Naive B cell (primary cell): ENCODE measurements around the gene LORICRIN. TPM values are rescaled to one million over a fixed set of nuclear protein-coding genes. Genes with fewer than 3 reads are reported as not detected.

Source experiments
- ATAC-seq, 2 donors: fragments of 150-1000 bp; cut with Tn5 transposase; 2 replicates each; pipeline ENCODE4 v1.10.0; 2021; ENCODE audit warnings: low read depth in 2 of 2, mild to moderate bottlenecking in 2 of 2, moderate library complexity in 2 of 2
- DNase-seq: peaks from one replicate; pipeline ENCODE4 v3.0.0; 2022
- H3K27ac Mint-ChIP-seq, 6 donors: one replicate each; pipeline ENCODE4 v1.8.0; 2020 to 2022; ENCODE audit warnings: mild to moderate bottlenecking in 6 of 6, mixed read lengths in 6 of 6, moderate library complexity in 5 of 6, inconsistent platforms in 2 of 6
- H3K27me3 Mint-ChIP-seq, 3 donors: one replicate each; pipeline ENCODE4 v1.8.0; 2021 to 2022; ENCODE audit warnings: mixed read lengths in 3 of 3, mild to moderate bottlenecking in 1 of 3
- H3K36me3 Mint-ChIP-seq, 2 donors: one replicate each; pipeline ENCODE4 v1.8.0; 2020 to 2022; ENCODE audit warnings: mixed read lengths in 2 of 2, inconsistent platforms in 1 of 2, mild to moderate bottlenecking in 1 of 2
- H3K4me1 Mint-ChIP-seq, 3 donors: one replicate each; pipeline ENCODE4 v1.8.0; 2020 to 2022; ENCODE audit warnings: mixed read lengths in 3 of 3, inconsistent platforms in 1 of 3, mild to moderate bottlenecking in 1 of 3, moderate library complexity in 1 of 3
- H3K4me3 Mint-ChIP-seq, 8 donors: one replicate each; pipeline ENCODE4 v1.8.0; 2020 to 2022; ENCODE audit warnings: mild to moderate bottlenecking in 8 of 8, mixed read lengths in 8 of 8, moderate library complexity in 8 of 8, inconsistent platforms in 2 of 8
- H3K9me3 Mint-ChIP-seq, 7 donors: one replicate each; pipeline ENCODE4 v1.8.0; 2020 to 2022; ENCODE audit warnings: mixed read lengths in 7 of 7, mild to moderate bottlenecking in 5 of 7, inconsistent platforms in 2 of 7, moderate library complexity in 1 of 7
- polyA plus RNA-seq, 6 donors: library from polyadenylated mRNA; unstranded; fragments of 300-500 nt; fragmentation: Illumina TruSeq; gene quantifications; one replicate each; pipeline ENCODE4 v1.2.3, GENCODE V29; 2021; ENCODE audit warnings: low read depth in 6 of 6

LORICRIN gene
- polyA plus RNA-seq, 6 donors from 2014 or later = not detected

- Mint-ChIP-seq H3K36me3 (no peaks in the 10 kb centered on the region), H3K4me1 (peaks cover 0 to 6% (median 0%) of the 10 kb centered on the region in 3 donors), H3K27ac (no peak overlapping the region), H3K4me3 (no peak overlapping the region), H3K27me3 (peaks cover 12 to 53% (median 19%) of the 10 kb centered on the region in 3 donors), H3K9me3 (peaks cover 0 to 6% (median 0%) of the 10 kb centered on the region in 7 donors)
- ATAC-seq (no peak), DNase-seq (no peak)
These were observed 5.8 kb upstream of the LORICRIN start for GRCh38 chr1:153253693-153254092.

GRCh38 chr1:153260585-153261280 is 1.2 kb downstream of the LORICRIN start:
- DNase-seq (peak; percentile 12), ATAC-seq (peak; percentile 15 to 32)
- Mint-ChIP-seq H3K36me3 (no peaks in the 10 kb centered on the region), H3K9me3 (peaks cover 0 to 6% (median 0%) of the 10 kb centered on the region in 7 donors), H3K27me3 (peaks cover under 1 to 58% (median 15%) of the 10 kb centered on the region in 3 donors), H3K27ac (peak overlapping the region in 4 of 6 donors; percentile 1 to 66 (median 49)), H3K4me1 (peaks cover 18 to 31% (median 24%) of the 10 kb centered on the region in 3 donors), H3K4me3 (peak overlapping the region; percentile 72 to 95 (median 86))

GRCh38 chr1:153261281-153262069 is 2.0 kb downstream of the LORICRIN start:
- Mint-ChIP-seq H3K36me3 (no peaks in the 10 kb centered on the region), H3K27ac (peak overlapping the region in 3 of 6 donors; percentile 14 to 89 (median 83)), H3K4me1 (peaks cover 18 to 31% (median 24%) of the 10 kb centered on the region in 3 donors), H3K27me3 (peaks cover 8 to 64% (median 20%) of the 10 kb centered on the region in 3 donors), H3K9me3 (peaks cover 0 to 6% (median 0%) of the 10 kb centered on the region in 7 donors), H3K4me3 (peak overlapping the region; percentile 74 to 87 (median 83))
- DNase-seq = peak; percentile 23
- peak; percentile 45 to 50 for ATAC-seq

GRCh38 chr1:153262070-153262366 is 2.5 kb downstream of the LORICRIN start:
- DNase-seq (no peak), ATAC-seq (no peak)
- Mint-ChIP-seq H3K36me3 (no peaks in the 10 kb centered on the region), H3K27me3 (peaks cover 10 to 69% (median 21%) of the 10 kb centered on the region in 3 donors), H3K27ac (peak overlapping the region in 4 of 6 donors; percentile 14 to 89 (median 81)), H3K4me1 (peaks cover 18 to 31% (median 24%) of the 10 kb centered on the region in 3 donors), H3K9me3 (peaks cover 0 to 10% (median 0%) of the 10 kb centered on the region in 7 donors), H3K4me3 (peak overlapping the region; percentile 69 to 87 (median 82))

GRCh38 chr1:153262462-153263157 is 3.1 kb downstream of the LORICRIN start:
- H3K36me3 Mint-ChIP-seq = no peaks in the 10 kb centered on the region
- peaks cover 14 to 75% (median 25%) of the 10 kb centered on the region in 3 donors for H3K27me3 Mint-ChIP-seq
- peaks cover 18 to 31% (median 24%) of the 10 kb centered on the region in 3 donors for H3K4me1 Mint-ChIP-seq
- peak; percentile 74 to 75 for ATAC-seq
- peak overlapping the region in 5 of 6 donors; percentile 14 to 89 (median 79) for H3K27ac Mint-ChIP-seq
- peak overlapping the region; percentile 54 to 86 (median 78) for H3K4me3 Mint-ChIP-seq
- peaks cover 0 to 11% (median 0%) of the 10 kb centered on the region in 7 donors for H3K9me3 Mint-ChIP-seq
- DNase-seq = peak; percentile 33

- DNase-seq (no peak), ATAC-seq (no peak)
- Mint-ChIP-seq H3K27ac (no peak overlapping the region), H3K9me3 (peaks cover 0 to 13% (median 0%) of the 10 kb centered on the region in 7 donors), H3K4me1 (peaks cover 15 to 22% (median 20%) of the 10 kb centered on the region in 3 donors), H3K36me3 (no peaks in the 10 kb centered on the region), H3K4me3 (no peak overlapping the region), H3K27me3 (peaks cover 33 to 78% (median 33%) of the 10 kb centered on the region in 3 donors)
These were observed 6.0 kb downstream of the LORICRIN start for GRCh38 chr1:153265457-153265856.

- no peak for ATAC-seq
- Mint-ChIP-seq H3K4me3 (no peak overlapping the region), H3K9me3 (peaks cover 0 to 6% (median 0%) of the 10 kb centered on the region in 7 donors)
These were observed 12.2 kb downstream of the LORICRIN start for GRCh38 chr1:153271711-153272110.

GRCh38 chr1:153272186-153272585 is 12.7 kb downstream of the LORICRIN start:
- peaks cover 0 to 3% (median 0%) of the 10 kb centered on the region in 7 donors for H3K9me3 Mint-ChIP-seq
- no peak overlapping the region for H3K27ac Mint-ChIP-seq
- ATAC-seq (no peak), DNase-seq (no peak)
- H3K36me3 Mint-ChIP-seq = no peaks in the 10 kb centered on the region
- peaks cover 17 to 66% (median 54%) of the 10 kb centered on the region in 3 donors for H3K27me3 Mint-ChIP-seq
- no peak overlapping the region for H3K4me3 Mint-ChIP-seq
- no peaks in the 10 kb centered on the region for H3K4me1 Mint-ChIP-seq

More at GRCh38 chr1:153271711-153272110, 12.2 kb downstream of the LORICRIN start:
- no peak for DNase-seq
- no peak overlapping the region for H3K27ac Mint-ChIP-seq
- H3K27me3 Mint-ChIP-seq = peaks cover 17 to 66% (median 50%) of the 10 kb centered on the region in 3 donors
- no peaks in the 10 kb centered on the region for H3K4me1 Mint-ChIP-seq
- no peaks in the 10 kb centered on the region for H3K36me3 Mint-ChIP-seq

GRCh38 chr1:153277852-153278251 is 18.4 kb downstream of the LORICRIN start:
- H3K36me3 Mint-ChIP-seq = no peaks in the 10 kb centered on the region
- H3K27ac Mint-ChIP-seq = no peak overlapping the region
- H3K4me3 Mint-ChIP-seq = no peak overlapping the region
- H3K27me3 Mint-ChIP-seq = peaks cover 27 to 52% (median 35%) of the 10 kb centered on the region in 3 donors
- H3K9me3 Mint-ChIP-seq = no peaks in the 10 kb centered on the region
- ATAC-seq (peak; percentile 68 to 76), DNase-seq (peak; percentile 18)
- H3K4me1 Mint-ChIP-seq = no peaks in the 10 kb centered on the region

- DNase-seq (no peak), ATAC-seq (no peak)
- peaks cover 17 to 36% (median 30%) of the 10 kb centered on the region in 3 donors for H3K4me1 Mint-ChIP-seq
- no peaks in the 10 kb centered on the region for H3K9me3 Mint-ChIP-seq
- peaks cover under 1 to 13% (median 4%) of the 10 kb centered on the region in 3 donors for H3K27me3 Mint-ChIP-seq
- H3K4me3 Mint-ChIP-seq = no peak overlapping the region
- no peak overlapping the region for H3K27ac Mint-ChIP-seq
- H3K36me3 Mint-ChIP-seq = no peaks in the 10 kb centered on the region
These were observed 29.3 kb downstream of the LORICRIN start for GRCh38 chr1:153288634-153289275.

GRCh38 chr1:153291514-153291913 is 32.0 kb downstream of the LORICRIN start:
- Mint-ChIP-seq H3K4me3 (peak overlapping the region in 1 of 8 donors; percentile 7), H3K4me1 (peaks cover 40 to 63% (median 53%) of the 10 kb centered on the region in 3 donors), H3K9me3 (peaks cover 0 to 2% (median 0%) of the 10 kb centered on the region in 7 donors), H3K36me3 (no peaks in the 10 kb centered on the region), H3K27ac (peak overlapping the region in 2 of 6 donors; percentile 11 to 31), H3K27me3 (peaks cover 0 to 13% (median 4%) of the 10 kb centered on the region in 3 donors)
- ATAC-seq = no peak
- no peak for DNase-seq

- ATAC-seq = no peak
- Mint-ChIP-seq H3K27me3 (peaks cover 0 to 13% (median 4%) of the 10 kb centered on the region in 3 donors), H3K36me3 (no peaks in the 10 kb centered on the region), H3K4me3 (peak overlapping the region in 6 of 8 donors; percentile 32 to 63 (median 53)), H3K27ac (peak overlapping the region in 3 of 6 donors; percentile 31 to 89 (median 59)), H3K4me1 (peaks cover 46 to 70% (median 59%) of the 10 kb centered on the region in 3 donors), H3K9me3 (peaks cover 0 to 2% (median 0%) of the 10 kb centered on the region in 7 donors)
- no peak for DNase-seq
These were observed 32.7 kb downstream of the LORICRIN start for GRCh38 chr1:153292185-153292584.
